Smooth muscle cell (in vitro differentiated cells): ENCODE measurements around the gene MMRN1. TPM values are rescaled to one million over a fixed set of nuclear protein-coding genes. Genes with fewer than 3 reads are reported as not detected.

Experiments
- DNase-seq: peaks from one replicate; lab custom pipeline; 2025; ENCODE audit not compliant: unreplicated experiment; lab: John Stamatoyannopoulos, UW
- H2AFZ ChIP-seq: fragments of 200-600 bp; sonication (generic); 2 replicates; pipeline ENCODE4 v1.6.0; 2016; ENCODE audit warnings: antibody characterized with exemption, low read depth, mild to moderate bottlenecking
- H3F3A ChIP-seq: fragments of 200-600 bp; sonication (generic); 2 replicates; pipeline ENCODE4 v1.6.0; 2017; ENCODE audit warnings: antibody characterized with exemption, low read depth
- H3K27ac ChIP-seq: fragments of 200-600 bp; sonication (generic); 2 replicates; pipeline ENCODE4 v1.5.1; 2016; ENCODE audit warnings: low read depth, mild to moderate bottlenecking
- H3K27me3 ChIP-seq: fragments of 200-600 bp; sonication (generic); 2 replicates; pipeline ENCODE4 v1.6.1; 2016; ENCODE audit warnings: low read depth, mild to moderate bottlenecking
- H3K36me3 ChIP-seq: fragments of 200-600 bp; sonication (generic); 2 replicates; pipeline ENCODE4 v1.5.1; 2016; ENCODE audit warnings: low read depth
- H3K4me1 ChIP-seq: fragments of 200-600 bp; sonication (generic); 2 replicates; pipeline ENCODE4 v1.5.1; 2016; ENCODE audit warnings: low read depth
- H3K4me2 ChIP-seq: fragments of 200-600 bp; sonication (generic); 2 replicates; pipeline ENCODE4 v1.6.0; 2016; ENCODE audit warnings: mild to moderate bottlenecking
- H3K4me3 ChIP-seq: fragments of 200-600 bp; sonication (generic); 2 replicates; pipeline ENCODE4 v1.5.1; 2016; ENCODE audit warnings: mild to moderate bottlenecking
- H3K79me2 ChIP-seq: fragments of 200-600 bp; sonication (generic); 2 replicates; pipeline ENCODE4 v1.6.0; 2016; ENCODE audit warnings: low read depth, mild to moderate bottlenecking
- H3K9ac ChIP-seq: fragments of 200-600 bp; sonication (generic); 2 replicates; pipeline ENCODE4 v1.6.0; 2016; ENCODE audit warnings: low read depth
- H3K9me3 ChIP-seq: fragments of 200-600 bp; sonication (generic); replicated peaks from 2 replicates; pipeline ENCODE4 v1.5.1; 2016; ENCODE audit warnings: low read depth
- H4K20me1 ChIP-seq: fragments of 200-600 bp; sonication (generic); 2 replicates; pipeline ENCODE4 v1.6.0; 2016; ENCODE audit warnings: low read depth
- CTCF ChIP-seq: fragments of 200-600 bp; sonication (generic); IDR thresholded peaks from 2 replicates; pipeline ENCODE4 v1.5.1; 2017; ENCODE audit warnings: borderline replicate concordance, mild to moderate bottlenecking, antibody characterized with exemption; ENCODE audit not compliant: insufficient read depth, poor library complexity, severe bottlenecking
- WGBS: methylation state at CpG from one replicate; pipeline ENCODE4 v1.1.7; 2016; ENCODE audit warnings: low lambda C conversion rate; 5-methylcytosine and 5-hydroxymethylcytosine counted together
- polyA plus RNA-seq: library from polyadenylated mRNA; unstranded; fragments of >200 nt; fragmentation: Nextera tagmentation; extraction: Ambion mirVana; gene quantifications from 2 replicates; pipeline ENCODE4 v1.2.1, GENCODE V29; 2016
- total RNA-seq: library from RNA; depleted of rRNA; stranded (reverse); fragments of >200 nt; gene quantifications from 2 replicates; pipeline ENCODE4 v1.2.3, GENCODE V29; 2014

Gene MMRN1
- total RNA-seq (0.04 TPM in 1 of 2 replicates, not detected in the other), polyA plus RNA-seq (not detected in 2 replicates)

- Histone ChIP-seq H3K9ac (no peak within 1 kb of the TSS), H3K9me3 (no peaks in the 10 kb centered on the region), H3K36me3 (no peaks in the 10 kb centered on the region), H4K20me1 (no peaks in the 10 kb centered on the region), H3K4me2 (no peak within 1 kb of the TSS), H2AFZ (no peak within 1 kb of the TSS), H3K4me3 (no peak within 1 kb of the TSS), H3K27me3 (peaks cover 6% of the 10 kb centered on the region), H3F3A (no peaks in the 10 kb centered on the region), H3K27ac (no peak within 1 kb of the TSS), H3K79me2 (no peaks in the 10 kb centered on the region), H3K4me1 (no peaks in the 10 kb centered on the region)
- no peak for DNase-seq
- 86% methylated on average over 11 of the region's 11 CpGs for WGBS
- TF ChIP-seq CTCF = no peak
These were observed at the start of gene MMRN1 for GRCh38 chr4:89894649-89895550. MMRN1 (plus strand) TSS chr4:89894854; CDS start chr4:89894972, 118 bp downstream.

GRCh38 chr4:89847571-89848325 lies 46.9 kb upstream of the MMRN1 start:
- 88% methylated on average over 1 of the region's 1 CpG for WGBS
- H3K79me2 ChIP-seq = no peaks in the 10 kb centered on the region
- H3K9ac ChIP-seq = no peak overlapping the region
- no peak for DNase-seq
- H4K20me1 ChIP-seq = no peaks in the 10 kb centered on the region
- H3K4me2 ChIP-seq = no peak overlapping the region
- no peaks in the 10 kb centered on the region for H3K9me3 ChIP-seq
- H2AFZ ChIP-seq = no peak overlapping the region
- TF ChIP-seq CTCF = no peak
- H3K27me3 ChIP-seq = no peaks in the 10 kb centered on the region
- no peak overlapping the region for H3K27ac ChIP-seq
- no peaks in the 10 kb centered on the region for H3F3A ChIP-seq
- H3K36me3 ChIP-seq = no peaks in the 10 kb centered on the region
- H3K4me3 ChIP-seq = no peak overlapping the region
- no peaks in the 10 kb centered on the region for H3K4me1 ChIP-seq

GRCh38 chr4:89855236-89855635 lies 39.4 kb upstream of the MMRN1 start:
- no peaks in the 10 kb centered on the region for H3K4me1 ChIP-seq
- WGBS = 71% methylated on average over 3 of the region's 3 CpGs

More at GRCh38 chr4:89855236-89855635, 39.4 kb upstream of the MMRN1 start:
- no peak for DNase-seq
- Histone ChIP-seq H3K4me3 (no peak overlapping the region), H3K79me2 (no peaks in the 10 kb centered on the region), H4K20me1 (no peaks in the 10 kb centered on the region), H3F3A (no peaks in the 10 kb centered on the region), H3K4me2 (no peak overlapping the region), H3K27ac (no peak overlapping the region), H3K36me3 (no peaks in the 10 kb centered on the region), H3K9ac (no peak overlapping the region), H2AFZ (no peak overlapping the region), H3K27me3 (no peaks in the 10 kb centered on the region), H3K9me3 (no peaks in the 10 kb centered on the region)
- no peak for TF ChIP-seq CTCF
